GM18517 (cell line): ENCODE results near the gene FCAR.
"Not testable (repeated sequence)": the region's sequence is repeated elsewhere in the genome, so short reads cannot be mapped to it uniquely, and the experiment has no call there.

Experiments used
- ATAC-seq: cut with Tn5 transposase; IDR thresholded peaks from one replicate; pipeline ENCODE4 v1.9.1; 2021; ENCODE audit warnings: mild to moderate bottlenecking, moderate library complexity; ENCODE audit not compliant: unreplicated experiment

The FCAR gene

GRCh38 chr19:54893406-54893805 is 19.4 kb downstream of the FCAR start:
- no peak for ATAC-seq

- ATAC-seq, result not testable (repeated sequence)
These were observed 20.1 kb downstream of the FCAR start for GRCh38 chr19:54894106-54894505.

- ATAC-seq, result no peak
These were observed 22.0 kb downstream of the FCAR start for GRCh38 chr19:54896036-54896435.

- not testable (repeated sequence) for ATAC-seq
These were observed 24.6 kb downstream of the FCAR start for GRCh38 chr19:54898685-54899084.

- not testable (repeated sequence) for ATAC-seq
These were observed 25.6 kb downstream of the FCAR start for GRCh38 chr19:54899646-54900045.

GRCh38 chr19:54901153-54901552 is 27.1 kb downstream of the FCAR start:
- ATAC-seq, result not testable (repeated sequence)

GRCh38 chr19:54902061-54902460 is 28.0 kb downstream of the FCAR start:
- no peak for ATAC-seq

GRCh38 chr19:54903303-54903702 is 29.3 kb downstream of the FCAR start:
- no peak for ATAC-seq

GRCh38 chr19:54904261-54904660 is 30.2 kb downstream of the FCAR start:
- ATAC-seq, result not testable (repeated sequence)

GRCh38 chr19:54905421-54905802 is 31.4 kb downstream of the FCAR start:
- no peak for ATAC-seq

GRCh38 chr19:54905803-54906511 is 31.9 kb downstream of the FCAR start, which contains the start of gene NCR1:
TSS of gene NCR1 (plus strand) at chr19:54906148. CDS start at chr19:54906188, 40 bp downstream.
- no peak for ATAC-seq

- no peak for ATAC-seq
These were observed 32.8 kb downstream of the FCAR start for GRCh38 chr19:54906819-54907218.

- not testable (repeated sequence) for ATAC-seq
These were observed 33.9 kb downstream of the FCAR start for GRCh38 chr19:54907899-54908298.

GRCh38 chr19:54916822-54917221 is 42.8 kb downstream of the FCAR start:
- no peak for ATAC-seq

- ATAC-seq, result no peak
These were observed 44.5 kb downstream of the FCAR start for GRCh38 chr19:54918499-54918898.

- ATAC-seq, result not testable (repeated sequence)
These were observed 45.9 kb downstream of the FCAR start for GRCh38 chr19:54919646-54920563.

GRCh38 chr19:54921082-54921481 is 47.0 kb downstream of the FCAR start:
- no peak for ATAC-seq

GRCh38 chr19:54923276-54923675 is 49.2 kb downstream of the FCAR start:
- no peak for ATAC-seq

- ATAC-seq, result no peak
These were observed 54.3 kb downstream of the FCAR start for GRCh38 chr19:54928299-54928698.

- no peak for ATAC-seq
These were observed 63.9 kb downstream of the FCAR start for GRCh38 chr19:54937926-54938325.

- ATAC-seq, result no peak
These were observed 64.9 kb downstream of the FCAR start for GRCh38 chr19:54938906-54939305.

GRCh38 chr19:54939538-54939937 is 65.5 kb downstream of the FCAR start:
- not testable (repeated sequence) for ATAC-seq
